SIG-M5 (cell line): ENCODE data around the gene CENPP.
"Not testable (repeated sequence)": the region's sequence is repeated elsewhere in the genome, so short reads cannot be mapped to it uniquely, and the experiment has no call there.

Experiments used
- DNase-seq: peaks from one replicate; lab custom pipeline; 2025; lab: John Stamatoyannopoulos, UW

CENPP gene

GRCh38 chr9:92538541-92538940 lies 212.8 kb downstream of the CENPP start:
- no peak for DNase-seq

- DNase-seq: no peak
Observed at GRCh38 chr9:92543972-92544371, 218.2 kb downstream of the CENPP start.

GRCh38 chr9:92545002-92545510 lies 219.3 kb downstream of the CENPP start:
- no peak for DNase-seq

- no peak for DNase-seq
Observed at GRCh38 chr9:92547356-92547755, 221.6 kb downstream of the CENPP start.

- no peak for DNase-seq
Observed at GRCh38 chr9:92550765-92551164, 225.0 kb downstream of the CENPP start.

GRCh38 chr9:92558612-92559374 lies 233.0 kb downstream of the CENPP start:
- no peak for DNase-seq

GRCh38 chr9:92561374-92562330 lies 235.9 kb downstream of the CENPP start:
- DNase-seq: no peak

- DNase-seq: no peak
Observed at GRCh38 chr9:92562461-92562967, 236.8 kb downstream of the CENPP start.

- no peak for DNase-seq
Observed at GRCh38 chr9:92563116-92564100, 237.7 kb downstream of the CENPP start.

- DNase-seq: no peak
Observed at GRCh38 chr9:92564504-92564903, 238.8 kb downstream of the CENPP start.

GRCh38 chr9:92564982-92565381 lies 239.2 kb downstream of the CENPP start:
- no peak for DNase-seq

- not testable (repeated sequence) for DNase-seq
Observed at GRCh38 chr9:92571871-92572270, 246.1 kb downstream of the CENPP start.

- DNase-seq: not testable (repeated sequence)
Observed at GRCh38 chr9:92573612-92574011, 247.9 kb downstream of the CENPP start.

GRCh38 chr9:92576175-92576574 lies 250.4 kb downstream of the CENPP start:
- no peak for DNase-seq

GRCh38 chr9:92589923-92590322 lies 264.2 kb downstream of the CENPP start:
- no peak for DNase-seq

- no peak for DNase-seq
Observed at GRCh38 chr9:92590377-92590776, 264.6 kb downstream of the CENPP start.

GRCh38 chr9:92592537-92592936 lies 266.8 kb downstream of the CENPP start:
- no peak for DNase-seq

GRCh38 chr9:92592946-92593861 lies 267.5 kb downstream of the CENPP start:
- DNase-seq: no peak

GRCh38 chr9:92595075-92595474 lies 269.3 kb downstream of the CENPP start:
- not testable (repeated sequence) for DNase-seq

GRCh38 chr9:92595930-92596329 lies 270.2 kb downstream of the CENPP start:
- no peak for DNase-seq
